Ishikawa (cell line): ENCODE results near the gene LAMA1.

Experiments used
- CEBPB ChIP-seq: IDR thresholded peaks from 2 replicates; pipeline ENCODE4 v1.6.1; 2012
- CREB1 ChIP-seq: IDR thresholded peaks from 2 replicates; pipeline ENCODE4 v1.6.1; 2012; ENCODE audit warnings: low read depth
- EGR1 ChIP-seq: IDR thresholded peaks from 2 replicates; pipeline ENCODE4 v1.6.1; 2012
- EP300 ChIP-seq: IDR thresholded peaks from 2 replicates; pipeline ENCODE4 v1.6.1; 2012; ENCODE audit warnings: borderline replicate concordance
- MAX ChIP-seq: IDR thresholded peaks from 2 replicates; pipeline ENCODE4 v1.6.1; 2012
- REST ChIP-seq: IDR thresholded peaks from 2 replicates; pipeline ENCODE4 v1.6.1; 2012; ENCODE audit warnings: low read depth, mild to moderate bottlenecking
- TAF1 ChIP-seq: IDR thresholded peaks from 2 replicates; pipeline ENCODE4 v1.6.1; 2012; ENCODE audit warnings: low read depth, mild to moderate bottlenecking
- TEAD4 ChIP-seq: IDR thresholded peaks from 2 replicates; pipeline ENCODE4 v1.6.1; 2012
- USF1 ChIP-seq: IDR thresholded peaks from 2 replicates; pipeline ENCODE4 v1.6.1; 2012
- YY1 ChIP-seq: IDR thresholded peaks from 2 replicates; pipeline ENCODE4 v1.6.1; 2012; ENCODE audit warnings: low read depth
- ZBTB7A ChIP-seq: IDR thresholded peaks from 2 replicates; pipeline ENCODE4 v1.6.1; 2012; ENCODE audit warnings: low read depth

- TF ChIP-seq TEAD4 (no peak), MAX (no peak), EP300 (no peak), CEBPB (no peak), ZBTB7A (no peak), TAF1 (no peak), YY1 (no peak), REST (no peak), EGR1 (no peak), CREB1 (no peak), USF1 (no peak)
These were observed 40.6 kb upstream of the LAMA1 start for GRCh38 chr18:7158216-7158615.
